ENCODE data around the gene INTS6L. TPM values are rescaled to one million over a fixed set of nuclear protein-coding genes. Genes with fewer than 3 reads are reported as not detected.

Gene INTS6L
- polyA plus RNA-seq, 1 experiment, result 2.7 TPM

GRCh38 chrX:135513130-135513515 is 7.3 kb upstream of the INTS6L start:
- ChIA-PET POLR2A (no interaction called here), CTCF (no interaction called here)
- no peaks in the 10 kb centered on the region for H3K36me3 ChIP-seq (ENCODE audit: control insufficient read depth, insufficient read depth, low read length)
- TF ChIP-seq, protein P1, sequence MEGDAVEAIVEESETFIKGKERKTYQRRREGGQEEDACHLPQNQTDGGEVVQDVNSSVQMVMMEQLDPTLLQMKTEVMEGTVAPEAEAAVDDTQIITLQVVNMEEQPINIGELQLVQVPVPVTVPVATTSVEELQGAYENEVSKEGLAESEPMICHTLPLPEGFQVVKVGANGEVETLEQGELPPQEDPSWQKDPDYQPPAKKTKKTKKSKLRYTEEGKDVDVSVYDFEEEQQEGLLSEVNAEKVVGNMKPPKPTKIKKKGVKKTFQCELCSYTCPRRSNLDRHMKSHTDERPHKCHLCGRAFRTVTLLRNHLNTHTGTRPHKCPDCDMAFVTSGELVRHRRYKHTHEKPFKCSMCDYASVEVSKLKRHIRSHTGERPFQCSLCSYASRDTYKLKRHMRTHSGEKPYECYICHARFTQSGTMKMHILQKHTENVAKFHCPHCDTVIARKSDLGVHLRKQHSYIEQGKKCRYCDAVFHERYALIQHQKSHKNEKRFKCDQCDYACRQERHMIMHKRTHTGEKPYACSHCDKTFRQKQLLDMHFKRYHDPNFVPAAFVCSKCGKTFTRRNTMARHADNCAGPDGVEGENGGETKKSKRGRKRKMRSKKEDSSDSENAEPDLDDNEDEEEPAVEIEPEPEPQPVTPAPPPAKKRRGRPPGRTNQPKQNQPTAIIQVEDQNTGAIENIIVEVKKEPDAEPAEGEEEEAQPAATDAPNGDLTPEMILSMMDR (IDR thresholded peaks at IDR 0.05; ENCODE audit: insufficient read depth, low read depth, low read length), result no peak
- no peak for DNase-seq (ENCODE audit: low read depth)
- no peaks in the 10 kb centered on the region for H3K27me3 ChIP-seq (ENCODE audit: control insufficient read depth, insufficient read depth, low read length)
- no peak overlapping the region for H3K4me3 ChIP-seq (ENCODE audit: low read depth, low read length)

GRCh38 chrX:135516376-135516775 is 4.1 kb upstream of the INTS6L start:
- no peaks in the 10 kb centered on the region for H3K36me3 ChIP-seq (ENCODE audit: control insufficient read depth, insufficient read depth, low read length)
- ChIA-PET CTCF (no interaction called here), POLR2A (no interaction called here)
- DNase-seq (ENCODE audit: low read depth), result no peak
- H3K4me3 ChIP-seq (ENCODE audit: low read depth, low read length), result no peak overlapping the region
- no peaks in the 10 kb centered on the region for H3K27me3 ChIP-seq (ENCODE audit: control insufficient read depth, insufficient read depth, low read length)
- TF ChIP-seq, protein P1 (IDR thresholded peaks at IDR 0.05; ENCODE audit: insufficient read depth, low read depth, low read length), result no peak

DNA sequence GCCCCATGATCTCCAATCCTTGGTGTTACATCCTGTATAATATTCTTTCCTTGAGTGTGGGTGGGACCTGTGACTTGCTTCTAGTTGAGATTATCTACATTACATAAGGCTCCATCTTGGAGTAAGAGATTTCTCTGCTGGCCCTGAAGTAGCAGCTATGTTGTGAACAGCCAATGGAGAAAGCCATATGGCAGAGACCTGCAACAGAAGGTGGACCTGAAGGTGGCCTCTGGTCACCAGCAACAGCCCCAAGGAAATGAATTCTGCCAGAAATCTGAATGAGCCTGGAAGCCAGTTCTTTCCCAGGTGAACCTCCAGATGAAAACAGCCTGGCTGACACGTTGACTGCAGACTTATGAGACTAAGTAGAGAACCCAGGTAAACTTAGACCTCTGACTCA is 2.3 kb upstream of the INTS6L start:
- TF ChIP-seq, protein P1 (IDR thresholded peaks at IDR 0.05; ENCODE audit: insufficient read depth, low read depth, low read length), result no peak
- H3K36me3 ChIP-seq (ENCODE audit: control insufficient read depth, insufficient read depth, low read length), result no peaks in the 10 kb centered on the region
- no peaks in the 10 kb centered on the region for H3K27me3 ChIP-seq (ENCODE audit: control insufficient read depth, insufficient read depth, low read length)
- no peak for DNase-seq (ENCODE audit: low read depth)
- ChIA-PET POLR2A (no interaction called here), CTCF (no interaction called here)
- no peak overlapping the region for H3K4me3 ChIP-seq (ENCODE audit: low read depth, low read length)

DNA sequence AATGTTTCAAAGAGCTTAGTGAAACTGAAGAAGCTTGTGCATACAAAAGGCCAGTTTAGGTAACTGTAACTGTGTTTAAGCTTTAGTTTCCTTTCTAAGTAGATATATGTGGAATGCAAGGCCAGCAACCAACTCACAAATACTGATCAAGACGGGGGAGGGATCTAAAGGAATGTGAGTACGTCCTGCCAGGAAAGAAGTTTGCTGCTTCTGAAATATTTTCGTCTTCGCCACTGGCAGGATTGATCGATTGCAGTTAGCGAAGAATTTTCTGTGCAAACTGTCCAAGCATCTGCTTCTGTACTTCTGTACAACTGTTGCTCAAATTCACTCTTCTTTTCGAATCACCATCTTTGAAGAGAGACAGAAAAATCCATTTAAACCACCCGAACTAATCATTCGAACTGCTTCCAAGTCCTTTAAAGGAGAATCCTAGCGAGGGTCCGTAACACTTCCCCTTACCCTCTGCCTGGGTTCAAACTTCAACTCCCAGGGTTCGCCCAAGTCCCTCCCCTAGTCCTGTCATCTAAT is 373 bp upstream of the INTS6L start:
- no peak for DNase-seq (ENCODE audit: low read depth)
- ChIA-PET POLR2A (no interaction called here), CTCF (no interaction called here)

GRCh38 chrX:135521405-135522131 is 1.1 kb downstream of the INTS6L start:
- Histone ChIP-seq H3K27me3 (ENCODE audit: control insufficient read depth, insufficient read depth, low read length) (no peaks in the 10 kb centered on the region), H3K4me3 (ENCODE audit: low read depth, low read length) (peak overlapping the region; percentile 63), H3K36me3 (ENCODE audit: control insufficient read depth, insufficient read depth, low read length) (no peaks in the 10 kb centered on the region)
- DNase-seq (ENCODE audit: low read depth), result peak; percentile 60
- TF ChIP-seq, protein P1 (IDR thresholded peaks at IDR 0.05; ENCODE audit: insufficient read depth, low read depth, low read length), result 0 out of 2 replicates have a peak, but pooled peaks have one; percentile 4
- ChIA-PET POLR2A (no interaction called here), CTCF (no interaction called here)

More for the DNA sequence above, 373 bp upstream of the INTS6L start:
- Histone ChIP-seq H3K4me3 (ENCODE audit: low read depth, low read length) (peak overlapping the region; percentile 63), H3K36me3 (ENCODE audit: control insufficient read depth, insufficient read depth, low read length) (no peaks in the 10 kb centered on the region), H3K27me3 (ENCODE audit: control insufficient read depth, insufficient read depth, low read length) (no peaks in the 10 kb centered on the region)
- TF ChIP-seq, protein P1 (IDR thresholded peaks at IDR 0.05; ENCODE audit: insufficient read depth, low read depth, low read length), result no peak
